HG02884 (cell line): ENCODE data around the gene CHRFAM7A.
"Not testable (repeated sequence)": the region's sequence is repeated elsewhere in the genome, so short reads cannot be mapped to it uniquely, and the experiment has no call there.

Experiments used
- ATAC-seq: cut with Tn5 transposase; IDR thresholded peaks from one replicate; pipeline ENCODE4 v1.9.1; 2021; ENCODE audit warnings: mild to moderate bottlenecking, moderate library complexity; ENCODE audit not compliant: unreplicated experiment

CHRFAM7A gene

GRCh38 chr15:30326145-30326544, 67.2 kb downstream of the CHRFAM7A start:
- not testable (repeated sequence) for ATAC-seq

GRCh38 chr15:30321063-30321462, 72.3 kb downstream of the CHRFAM7A start:
- ATAC-seq: not testable (repeated sequence)

GRCh38 chr15:30315704-30316103, 77.6 kb downstream of the CHRFAM7A start:
- not testable (repeated sequence) for ATAC-seq

- ATAC-seq: not testable (repeated sequence)
These were observed 82.8 kb downstream of the CHRFAM7A start for GRCh38 chr15:30310575-30310974.
